Neuronal stem cell (in vitro differentiated cells): ENCODE results near the gene HOXB7.

Source experiments
- DNase-seq: peaks from one replicate; pipeline ENCODE4 v3.0.0-alpha.2; 2013; ENCODE audit warnings: low spot score
- H2AFZ ChIP-seq: one replicate; pipeline ENCODE4 v1.6.1; 2013; ENCODE audit warnings: mild to moderate bottlenecking, low read length, inconsistent platforms
- H2AK5ac ChIP-seq: 2 replicates; pipeline ENCODE4 v1.6.1; 2013; ENCODE audit warnings: low read depth, mild to moderate bottlenecking, inconsistent platforms, low read length, moderate library complexity, mixed read lengths
- H2BK120ac ChIP-seq: 2 replicates; pipeline ENCODE4 v1.6.1; 2013; ENCODE audit warnings: low read depth, mild to moderate bottlenecking, inconsistent platforms, low read length, moderate library complexity, mixed read lengths
- H2BK12ac ChIP-seq: one replicate; pipeline ENCODE4 v1.6.1; 2013; ENCODE audit warnings: low read length, inconsistent platforms
- H2BK15ac ChIP-seq: 2 replicates; pipeline ENCODE4 v1.6.1; 2013; ENCODE audit warnings: mild to moderate bottlenecking, low read length, inconsistent platforms, mixed read lengths
- H2BK5ac ChIP-seq: one replicate; pipeline ENCODE4 v1.6.1; 2013; ENCODE audit warnings: inconsistent platforms, mild to moderate bottlenecking, low read length, moderate library complexity
- H3K14ac ChIP-seq: one replicate; pipeline ENCODE4 v1.6.1; 2013; ENCODE audit warnings: low read length, inconsistent platforms
- H3K18ac ChIP-seq: 2 replicates; pipeline ENCODE4 v1.6.1; 2013; ENCODE audit warnings: low read length, inconsistent platforms
- H3K23ac ChIP-seq: 2 replicates; pipeline ENCODE4 v1.6.1; 2013; ENCODE audit warnings: low read depth, mild to moderate bottlenecking, mixed read lengths, low read length, inconsistent platforms; ENCODE audit not compliant: poor library complexity
- H3K27ac ChIP-seq: replicated peaks from 3 replicates; pipeline ENCODE4 v1.5.1; 2013; ENCODE audit warnings: low read length, inconsistent platforms
- H3K27me3 ChIP-seq, 3 experiments: 2 replicates each; pipeline ENCODE4 v1.6.1; 2013; ENCODE audit warnings: low read length in 3 of 3, mild to moderate bottlenecking in 2 of 3, inconsistent platforms in 1 of 3, low read depth in 1 of 3, mixed read lengths in 1 of 3, moderate library complexity in 1 of 3; ENCODE audit not compliant: control insufficient read depth in 3 of 3, insufficient read depth in 3 of 3
- H3K36me3 ChIP-seq, 2 donors: replicated peaks in 1 of 2; 2 replicates each; pipeline ENCODE4 v1.6.1; 2013; ENCODE audit warnings: low read length in 2 of 2; ENCODE audit not compliant: control insufficient read depth in 2 of 2, insufficient read depth in 2 of 2
- H3K4ac ChIP-seq: 2 replicates; pipeline ENCODE4 v1.6.1; 2013; ENCODE audit warnings: inconsistent platforms, mild to moderate bottlenecking, low read length, moderate library complexity
- H3K4me1 ChIP-seq, 2 donors: 1 replicate in 1 of 2; 2 replicates in 1 of 2; pipeline ENCODE4 v1.6.1; 2013; ENCODE audit warnings: low read length in 2 of 2, low read depth in 1 of 2; ENCODE audit not compliant: control insufficient read depth in 2 of 2, insufficient read depth in 1 of 2
- H3K4me2 ChIP-seq: one replicate; pipeline ENCODE4 v1.6.1; 2013; ENCODE audit warnings: mild to moderate bottlenecking, low read length, inconsistent platforms; ENCODE audit not compliant: insufficient read depth, poor library complexity, severe bottlenecking
- H3K4me3 ChIP-seq, 2 donors: 2 replicates each; pipeline ENCODE4 v1.5.1; 2013; ENCODE audit warnings: low read length in 2 of 2, mild to moderate bottlenecking in 2 of 2, inconsistent platforms in 1 of 2, moderate library complexity in 1 of 2
- H3K79me1 ChIP-seq: one replicate; pipeline ENCODE4 v1.6.1; 2013; ENCODE audit warnings: low read depth, mild to moderate bottlenecking, inconsistent platforms, low read length, moderate library complexity
- H3K9ac ChIP-seq: one replicate; pipeline ENCODE4 v1.6.1; 2013; ENCODE audit warnings: mild to moderate bottlenecking, low read depth, low read length, inconsistent platforms; ENCODE audit not compliant: poor library complexity
- H3K9me3 ChIP-seq, 2 donors: replicated peaks in 1 of 2; 2 replicates each; pipeline versions ENCODE3 to v1.6.1; 2013; ENCODE audit warnings: low read length in 2 of 2, mild to moderate bottlenecking in 2 of 2, inconsistent platforms in 1 of 2, low read depth in 1 of 2, mixed read lengths in 1 of 2, moderate library complexity in 1 of 2; ENCODE audit not compliant: control insufficient read depth in 2 of 2, insufficient read depth in 1 of 2
- H4K8ac ChIP-seq: one replicate; pipeline ENCODE4 v1.6.1; 2013; ENCODE audit warnings: low read depth, mild to moderate bottlenecking, inconsistent platforms, low read length, moderate library complexity
- H4K91ac ChIP-seq: one replicate; pipeline ENCODE4 v1.6.1; 2013; ENCODE audit warnings: low read length, low read depth, mild to moderate bottlenecking, inconsistent platforms; ENCODE audit not compliant: poor library complexity
- WGBS, 2 donors: extraction: QIAGEN DNeasy Blood & Tissue Kit; methylation state at CpG; one replicate each; pipeline ENCODE4 v1.1.7; 2013; ENCODE audit warnings: missing lambda C conversion rate in 2 of 2, mixed read lengths in 1 of 2; ENCODE audit not compliant: insufficient read length in 2 of 2, insufficient replicate concordance in 1 of 2; ENCODE audit errors: extremely low coverage in 2 of 2; 5-methylcytosine and 5-hydroxymethylcytosine counted together

The HOXB7 gene

GRCh38 chr17:48598736-48599135 lies 12.1 kb downstream of the HOXB7 start:
- Histone ChIP-seq H2BK12ac (no peak overlapping the region), H3K9me3 (peaks cover 0 to 6% of the 10 kb centered on the region in 2 donors), H3K36me3 (no peaks in the 10 kb centered on the region), H3K23ac (no peak overlapping the region), H3K27me3 (peaks cover 76 to 100% (median 100%) of the 10 kb centered on the region in 3 experiments), H3K4me2 (no peak overlapping the region), H3K18ac (no peak overlapping the region), H2BK15ac (no peak overlapping the region), H3K4ac (no peak overlapping the region), H4K8ac (no peak overlapping the region), H3K4me3 (no peak overlapping the region), H3K9ac (no peak overlapping the region), H3K4me1 (no peaks in the 10 kb centered on the region), H2BK5ac (no peak overlapping the region), H2BK120ac (no peak overlapping the region), H3K27ac (no peak overlapping the region), H2AFZ (no peak overlapping the region), H2AK5ac (no peak overlapping the region), H4K91ac (no peak overlapping the region), H3K79me1 (no peaks in the 10 kb centered on the region), H3K14ac (no peak overlapping the region)
- DNase-seq, result no peak
- WGBS, 2 donors, result no CpG with 5 or more reads among the region's 7 CpGs

GRCh38 chr17:48597778-48598631 lies 12.8 kb downstream of the HOXB7 start:
- Histone ChIP-seq H3K4me2 (no peak overlapping the region), H3K4ac (no peak overlapping the region), H2BK15ac (no peak overlapping the region), H3K79me1 (no peaks in the 10 kb centered on the region), H2BK5ac (no peak overlapping the region), H2AFZ (peak overlapping the region; percentile 17), H3K18ac (no peak overlapping the region), H3K4me3 (no peak overlapping the region), H3K4me1 (no peaks in the 10 kb centered on the region), H2BK120ac (no peak overlapping the region), H2AK5ac (no peak overlapping the region), H3K9ac (no peak overlapping the region), H3K27me3 (peaks cover 76 to 100% (median 100%) of the 10 kb centered on the region in 3 experiments), H4K8ac (no peak overlapping the region), H2BK12ac (no peak overlapping the region), H3K23ac (peak overlapping the region; percentile 53), H4K91ac (no peak overlapping the region), H3K36me3 (no peaks in the 10 kb centered on the region), H3K27ac (no peak overlapping the region), H3K14ac (no peak overlapping the region), H3K9me3 (peaks cover 0 to 4% of the 10 kb centered on the region in 2 donors)
- no peak for DNase-seq
- no CpG with 5 or more reads among the region's 68 CpGs for WGBS, 2 donors

GRCh38 chr17:48597528-48597777 lies 13.4 kb downstream of the HOXB7 start:
- peak overlapping the region; percentile 53 for H3K23ac ChIP-seq
- DNase-seq, result no peak
- H2BK12ac ChIP-seq, result no peak overlapping the region
- H3K18ac ChIP-seq, result no peak overlapping the region
- H3K4me3 ChIP-seq, result no peak overlapping the region
- no peaks in the 10 kb centered on the region for H3K79me1 ChIP-seq
- H3K14ac ChIP-seq, result no peak overlapping the region
- H2BK15ac ChIP-seq, result no peak overlapping the region
- H2BK5ac ChIP-seq, result no peak overlapping the region
- no CpG with 5 or more reads among the region's 16 CpGs for WGBS, 2 donors
- H3K36me3 ChIP-seq, result no peaks in the 10 kb centered on the region
- no peak overlapping the region for H3K4ac ChIP-seq
- H3K27me3 ChIP-seq, result peaks cover 75 to 100% (median 100%) of the 10 kb centered on the region in 3 experiments
- H3K9me3 ChIP-seq, result peaks cover 0 to 4% of the 10 kb centered on the region in 2 donors
- no peak overlapping the region for H2BK120ac ChIP-seq
- H2AFZ ChIP-seq, result peak overlapping the region; percentile 17
- H3K4me2 ChIP-seq, result no peak overlapping the region
- H3K9ac ChIP-seq, result no peak overlapping the region
- H3K27ac ChIP-seq, result no peak overlapping the region
- no peak overlapping the region for H2AK5ac ChIP-seq
- no peak overlapping the region for H4K8ac ChIP-seq
- H3K4me1 ChIP-seq, result no peaks in the 10 kb centered on the region
- no peak overlapping the region for H4K91ac ChIP-seq

GRCh38 chr17:48596735-48597527 lies 13.9 kb downstream of the HOXB7 start:
- no peak for DNase-seq
- H2BK12ac ChIP-seq, result no peak overlapping the region
- no peak overlapping the region for H3K4me3 ChIP-seq
- no peak overlapping the region for H2BK120ac ChIP-seq
- peak overlapping the region; percentile 3 for H3K23ac ChIP-seq
- H4K8ac ChIP-seq, result no peak overlapping the region
- WGBS, 2 donors, result no CpG with 5 or more reads among the region's 26 CpGs
- no peak overlapping the region for H2BK5ac ChIP-seq
- H3K27ac ChIP-seq, result no peak overlapping the region
- no peak overlapping the region for H2AFZ ChIP-seq
- no peak overlapping the region for H3K9ac ChIP-seq
- peaks cover 0 to 4% of the 10 kb centered on the region in 2 donors for H3K9me3 ChIP-seq
- H2BK15ac ChIP-seq, result no peak overlapping the region
- H3K27me3 ChIP-seq, result peaks cover 77 to 100% (median 100%) of the 10 kb centered on the region in 3 experiments
- no peaks in the 10 kb centered on the region for H3K4me1 ChIP-seq
- no peak overlapping the region for H3K18ac ChIP-seq
- no peaks in the 10 kb centered on the region for H3K36me3 ChIP-seq
- no peak overlapping the region for H3K4ac ChIP-seq
- no peak overlapping the region for H4K91ac ChIP-seq
- no peaks in the 10 kb centered on the region for H3K79me1 ChIP-seq
- H2AK5ac ChIP-seq, result no peak overlapping the region
- H3K14ac ChIP-seq, result no peak overlapping the region
- no peak overlapping the region for H3K4me2 ChIP-seq
